RKO (cell line): ENCODE results near the gene RELL1.
"Not testable (repeated sequence)": the region's sequence is repeated elsewhere in the genome, so short reads cannot be mapped to it uniquely, and the experiment has no call there.

Source experiments
- DNase-seq: peaks from one replicate; pipeline ENCODE4 v3.0.0-alpha.2; 2016; ENCODE audit warnings: low spot score

Gene RELL1

GRCh38 chr4:37693030-37693429, 6.9 kb upstream of the RELL1 start:
- no peak for DNase-seq

GRCh38 chr4:37690976-37691375, 4.8 kb upstream of the RELL1 start:
- no peak for DNase-seq

DNA sequence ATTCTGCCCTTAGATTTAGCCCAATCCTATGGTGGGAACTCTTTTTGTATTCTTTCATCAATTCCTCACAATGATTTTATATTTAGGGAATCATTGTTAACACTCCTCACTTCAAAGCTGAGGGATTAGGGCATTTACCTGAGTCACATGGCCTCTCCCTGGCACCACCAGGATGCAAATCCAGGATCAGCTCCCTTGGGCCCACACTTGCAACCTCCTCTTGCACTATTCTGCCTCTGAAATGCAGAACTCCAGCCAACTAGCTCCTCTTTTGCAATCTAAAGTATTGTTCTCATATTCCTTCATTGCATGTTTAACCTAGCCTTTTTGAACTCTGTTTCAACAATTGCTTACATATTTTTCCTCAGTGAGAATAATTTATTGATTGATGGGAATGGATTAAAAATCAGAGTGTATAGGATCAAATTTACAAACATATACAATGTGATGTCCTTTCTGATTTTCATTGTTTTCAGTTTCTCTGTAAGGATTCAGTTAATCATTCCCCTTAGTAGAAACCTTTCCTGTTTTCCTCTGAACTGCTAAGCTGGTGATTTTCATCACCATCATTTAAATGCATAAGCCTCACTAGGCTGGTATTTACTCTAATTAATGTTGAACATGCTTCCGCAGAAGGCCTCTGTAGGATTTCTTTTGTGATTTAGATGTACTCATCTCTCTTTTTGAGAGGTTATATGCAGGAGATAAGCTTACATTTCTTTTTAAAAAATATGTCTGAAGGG, 3.3 kb upstream of the RELL1 start:
- no peak for DNase-seq

DNA sequence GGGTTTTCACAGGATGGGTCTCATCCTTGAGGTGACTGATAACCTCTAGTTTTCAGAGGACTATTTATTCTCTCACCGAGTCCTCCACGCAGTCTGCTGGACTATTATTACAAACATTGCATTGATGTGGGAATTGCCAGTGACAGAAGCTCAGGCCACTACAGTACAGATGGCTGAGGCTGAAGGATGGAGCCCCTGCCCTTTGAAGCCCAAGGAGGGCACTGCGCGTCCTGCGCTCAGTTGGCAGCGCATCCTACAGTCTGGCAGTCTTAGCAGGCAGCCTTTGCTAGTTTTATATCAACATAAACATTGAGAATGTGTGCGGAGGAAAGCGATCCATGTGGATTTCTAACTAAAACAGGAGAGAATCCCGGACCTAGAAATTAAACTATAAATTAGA, 1.5 kb upstream of the RELL1 start:
- no peak for DNase-seq

DNA sequence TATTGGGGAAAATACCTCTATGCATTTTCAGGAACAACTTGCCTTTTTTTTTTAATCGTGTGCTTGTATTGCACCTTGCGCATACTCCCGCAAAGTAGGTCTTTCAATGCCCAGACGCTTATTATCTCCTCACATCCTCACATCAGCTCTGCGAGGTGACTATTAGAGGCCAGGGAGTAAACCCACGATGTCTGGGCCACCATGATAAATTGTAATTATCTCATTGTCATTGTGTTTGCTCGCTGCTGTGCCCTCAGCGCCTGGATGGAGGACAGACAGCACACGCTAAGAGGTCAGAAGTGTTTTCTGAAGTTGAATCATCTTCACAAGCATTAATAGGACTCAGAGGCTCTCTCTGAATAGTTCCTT, 1.0 kb upstream of the RELL1 start:
- no peak for DNase-seq

- DNase-seq, result peak; percentile 55
These were observed 278 bp downstream of the RELL1 start for GRCh38 chr4:37685823-37686372.

- DNase-seq, result peak; percentile 70
These were observed 884 bp downstream of the RELL1 start for GRCh38 chr4:37685161-37685822.

GRCh38 chr4:37684154-37684553, 2.0 kb downstream of the RELL1 start:
- DNase-seq, result peak; percentile 12

DNA sequence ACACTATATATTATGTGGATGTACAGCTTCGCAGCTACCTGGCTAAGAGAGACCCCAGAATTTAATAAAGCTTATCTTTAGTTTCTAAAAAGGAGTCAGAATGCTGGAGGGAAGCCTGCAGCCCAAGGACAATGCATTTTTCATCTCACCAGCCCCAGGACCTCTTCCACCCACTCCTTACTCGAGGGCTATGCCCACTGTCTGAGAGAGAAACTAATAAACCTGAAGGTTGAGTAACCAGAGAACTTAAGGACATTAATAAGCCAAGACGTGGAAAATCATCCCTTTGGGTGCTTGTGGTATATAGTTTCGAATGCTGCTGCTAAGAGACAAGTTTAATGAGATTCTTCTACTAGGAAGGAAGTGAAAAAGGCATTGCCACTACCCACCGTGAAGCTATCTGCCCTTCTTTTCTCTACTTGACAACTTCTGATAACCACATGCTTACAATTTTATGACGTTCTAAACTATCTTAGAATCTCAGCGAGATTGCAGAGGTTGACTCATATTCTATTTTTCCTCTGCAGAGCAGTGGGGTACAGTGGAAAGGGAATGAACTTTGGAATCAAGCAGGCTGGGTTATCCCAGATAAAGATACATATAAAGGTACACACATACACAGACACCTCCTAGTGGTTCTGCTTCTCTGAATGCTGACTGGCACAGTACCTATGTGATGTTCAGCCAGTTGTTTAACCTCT, 3.3 kb downstream of the RELL1 start:
- no peak for DNase-seq

DNA sequence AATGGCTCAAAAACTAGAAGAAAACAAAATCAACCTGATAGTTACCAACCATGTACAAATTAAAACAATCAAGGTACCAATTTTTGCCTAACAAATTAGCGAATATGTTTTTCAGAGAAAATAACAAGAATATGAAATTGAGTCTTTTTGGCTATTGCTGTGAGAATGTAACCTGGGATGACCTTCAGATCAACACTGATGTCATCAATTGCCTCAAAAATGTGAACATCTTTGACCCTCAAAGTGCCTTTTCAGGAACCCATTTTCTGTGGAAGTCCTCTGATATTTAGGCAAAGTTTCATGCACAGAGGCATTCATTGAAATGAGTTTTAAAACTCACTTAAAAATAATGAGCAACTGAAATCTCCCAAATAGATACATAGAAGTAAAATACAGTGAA, 6.1 kb downstream of the RELL1 start:
- no peak for DNase-seq

DNA sequence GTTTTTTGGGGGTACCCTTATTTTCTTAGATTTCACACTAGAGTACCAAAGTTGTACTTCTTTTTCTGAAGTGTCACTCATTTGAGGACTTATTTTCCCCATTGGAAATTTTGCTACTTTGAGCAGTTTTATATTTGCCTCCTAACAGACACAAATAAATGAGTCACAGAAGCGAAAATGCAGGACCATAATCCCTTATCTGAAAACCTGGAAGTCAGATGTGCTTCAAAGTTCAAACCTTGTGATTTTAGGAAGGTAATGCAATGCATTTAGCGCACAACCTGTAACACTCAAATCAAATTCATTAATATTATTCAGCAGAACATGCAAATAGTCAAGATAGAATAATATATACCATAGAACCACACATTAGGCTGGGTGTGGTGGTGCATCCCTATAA, 6.9 kb downstream of the RELL1 start:
- DNase-seq, result no peak

GRCh38 chr4:37678624-37679023, 7.6 kb downstream of the RELL1 start:
- no peak for DNase-seq

GRCh38 chr4:37675587-37676290, 10.4 kb downstream of the RELL1 start:
- DNase-seq, result no peak

- no peak for DNase-seq
These were observed 11.7 kb downstream of the RELL1 start for GRCh38 chr4:37674439-37674838.

- no peak for DNase-seq
These were observed 12.5 kb downstream of the RELL1 start for GRCh38 chr4:37673538-37674192.

DNA sequence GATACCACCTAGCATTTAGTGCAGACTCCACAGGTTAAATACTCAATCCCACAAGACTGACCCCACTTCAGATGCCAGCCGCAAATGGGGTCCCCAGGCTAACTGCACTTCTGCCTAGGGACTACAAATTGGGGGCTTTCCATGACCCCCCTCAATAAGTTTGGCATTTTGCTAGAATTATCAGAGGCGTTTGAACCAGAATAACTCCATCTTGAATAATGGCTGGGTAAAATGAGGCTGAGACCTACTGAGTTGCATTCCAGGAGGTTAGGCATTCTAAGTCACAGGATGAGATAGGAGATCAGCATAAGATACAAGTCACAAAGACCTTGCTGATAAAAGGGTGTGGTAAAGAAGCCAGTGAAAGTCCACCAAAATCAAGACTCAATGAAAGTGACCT, 15.1 kb downstream of the RELL1 start:
- DNase-seq, result no peak

- no peak for DNase-seq
These were observed 15.9 kb downstream of the RELL1 start for GRCh38 chr4:37670249-37670648.

- not testable (repeated sequence) for DNase-seq
These were observed 17.1 kb downstream of the RELL1 start for GRCh38 chr4:37669124-37669523.

GRCh38 chr4:37667197-37668100, 18.7 kb downstream of the RELL1 start:
- DNase-seq, result no peak

GRCh38 chr4:37666625-37667071, 19.5 kb downstream of the RELL1 start:
- DNase-seq, result peak; percentile 96
